ENCODE measurements around the gene NPAS3.

Gene NPAS3

DNA sequence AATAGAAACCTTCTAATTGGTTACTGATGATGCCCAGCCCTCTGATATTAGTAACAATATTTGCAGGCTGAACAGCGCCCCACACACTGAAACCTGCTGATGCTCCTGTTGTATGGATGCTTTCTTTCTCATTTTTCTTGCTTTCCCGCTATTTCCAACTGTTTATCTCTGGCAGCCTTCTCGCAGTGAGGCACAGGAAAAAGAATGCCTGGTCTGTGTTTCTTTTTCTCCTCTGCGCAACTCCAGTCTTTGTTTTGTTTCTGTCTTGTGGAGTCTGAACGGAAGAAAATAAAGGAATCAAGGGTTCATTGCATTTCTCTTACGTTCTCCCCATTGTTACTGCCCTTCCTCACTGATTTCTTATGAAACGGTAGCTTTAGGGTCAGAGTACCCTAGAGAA lies 561.0 kb downstream of the NPAS3 start:
- Histone ChIP-seq H3K9me3 (ENCODE audit: control insufficient read depth, low read depth, low read length) (no peaks in the 10 kb centered on the region), H3K9ac (ENCODE audit: low read length) (no peak overlapping the region), H3K36me3 (ENCODE audit: control insufficient read depth, low read depth, low read length) (no peaks in the 10 kb centered on the region), H3K4me3 (ENCODE audit: low read length) (no peak overlapping the region), H3K27ac (ENCODE audit: low read length) (no peak overlapping the region), H3K27me3 (ENCODE audit: control insufficient read depth, insufficient read depth, low read length) (no peaks in the 10 kb centered on the region), H3K4me1 (ENCODE audit: control insufficient read depth, low read depth, low read length) (no peaks in the 10 kb centered on the region)

DNA sequence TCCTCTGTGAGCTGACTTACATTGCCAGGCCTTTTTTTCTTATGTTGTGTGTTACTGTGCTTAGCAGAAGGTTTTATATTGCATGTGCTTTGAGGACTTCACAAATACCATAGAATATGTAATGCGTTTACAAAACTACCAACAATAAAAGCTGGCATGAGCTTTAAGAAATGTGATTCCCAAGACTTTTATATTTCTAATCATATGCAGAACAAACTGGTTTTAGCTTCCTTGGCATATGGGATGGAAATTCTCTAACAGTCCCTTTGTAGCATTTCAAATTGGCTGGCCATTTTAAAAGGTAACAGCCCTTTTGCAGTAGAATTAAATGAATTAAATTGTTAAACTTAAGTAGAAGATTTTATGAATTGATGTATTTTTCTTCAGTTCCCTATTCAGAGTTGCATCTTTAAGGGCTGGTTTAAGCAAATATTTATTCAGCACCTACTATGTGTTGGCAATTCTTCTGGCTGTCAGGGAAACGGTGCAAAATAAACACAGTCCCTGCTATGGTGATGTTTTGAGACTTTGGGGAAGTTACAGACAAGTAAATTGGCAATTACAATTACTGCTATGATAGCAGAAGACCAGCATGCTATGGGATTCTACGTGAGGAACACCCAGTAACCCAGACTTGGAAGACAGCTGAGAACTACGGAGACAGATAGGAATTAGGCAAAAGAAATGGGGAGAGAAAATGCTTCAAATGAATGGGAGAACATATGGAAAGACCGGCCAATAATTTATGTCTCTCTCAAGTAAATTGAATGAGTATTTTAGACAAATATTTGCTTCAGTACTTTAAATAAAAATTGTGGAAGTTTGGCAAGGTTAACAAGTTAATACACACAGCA lies 565.8 kb downstream of the NPAS3 start:
- H3K4me3 ChIP-seq (ENCODE audit: low read length), result no peak overlapping the region
- no peaks in the 10 kb centered on the region for H3K36me3 ChIP-seq (ENCODE audit: control insufficient read depth, low read depth, low read length)
- H3K27me3 ChIP-seq (ENCODE audit: control insufficient read depth, insufficient read depth, low read length), result no peaks in the 10 kb centered on the region
- H3K27ac ChIP-seq (ENCODE audit: low read length), result no peak overlapping the region
- H3K4me1 ChIP-seq (ENCODE audit: control insufficient read depth, low read depth, low read length), result no peaks in the 10 kb centered on the region
- no peaks in the 10 kb centered on the region for H3K9me3 ChIP-seq (ENCODE audit: control insufficient read depth, low read depth, low read length)
- H3K9ac ChIP-seq (ENCODE audit: low read length), result no peak overlapping the region

DNA sequence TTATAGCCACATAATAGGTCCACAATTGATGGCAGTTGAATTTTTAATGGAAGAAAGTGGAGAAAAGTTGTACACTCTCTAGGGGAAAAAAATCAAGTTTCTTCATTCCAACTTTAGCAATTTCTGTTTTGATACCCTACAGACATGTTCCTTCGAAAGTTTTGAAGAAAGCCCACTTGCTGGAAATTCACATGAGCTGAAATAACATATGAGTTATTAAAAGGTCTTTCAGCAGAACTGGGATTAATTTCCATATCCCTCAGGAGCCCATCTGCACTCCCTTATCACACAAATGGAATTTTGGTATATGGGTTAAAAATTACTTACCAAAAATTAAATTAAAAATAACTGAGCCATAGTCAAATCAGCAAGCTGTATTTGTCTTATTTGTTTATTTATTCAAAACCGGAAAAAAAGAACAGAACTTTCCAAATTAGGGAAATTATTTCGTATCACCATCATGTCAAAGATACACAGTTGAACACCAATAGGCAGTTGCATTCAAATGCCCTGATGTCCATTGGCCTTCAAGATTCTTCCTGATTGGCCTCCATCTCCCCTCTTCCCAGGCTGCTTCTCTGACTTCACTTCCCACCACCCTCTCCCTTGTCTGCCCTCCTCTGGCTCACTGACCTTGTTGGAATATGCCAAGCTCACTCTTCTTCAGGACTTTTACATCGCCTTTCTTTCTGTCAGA lies 566.7 kb downstream of the NPAS3 start:
- no peak overlapping the region for H3K27ac ChIP-seq (ENCODE audit: low read length)
- H3K9ac ChIP-seq (ENCODE audit: low read length), result no peak overlapping the region
- no peaks in the 10 kb centered on the region for H3K9me3 ChIP-seq (ENCODE audit: control insufficient read depth, low read depth, low read length)
- H3K36me3 ChIP-seq (ENCODE audit: control insufficient read depth, low read depth, low read length), result no peaks in the 10 kb centered on the region
- no peaks in the 10 kb centered on the region for H3K4me1 ChIP-seq (ENCODE audit: control insufficient read depth, low read depth, low read length)
- no peak overlapping the region for H3K4me3 ChIP-seq (ENCODE audit: low read length)
- no peaks in the 10 kb centered on the region for H3K27me3 ChIP-seq (ENCODE audit: control insufficient read depth, insufficient read depth, low read length)

DNA sequence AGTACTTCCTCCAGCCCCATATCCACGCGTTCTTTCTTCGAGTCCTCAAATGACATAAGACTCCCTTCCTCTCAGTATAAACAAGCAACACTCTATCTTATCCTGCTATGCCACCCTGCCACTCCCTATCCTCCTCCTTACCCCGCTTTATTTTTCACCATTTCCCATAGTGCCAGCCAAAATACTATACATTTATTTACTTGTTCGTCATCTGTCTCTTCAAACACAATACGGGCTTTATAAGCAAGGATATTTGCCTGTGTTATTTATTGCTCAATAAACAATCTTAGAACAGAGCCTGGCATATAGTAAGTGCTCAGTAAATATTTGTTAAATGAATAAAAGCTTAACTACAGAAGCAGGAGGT lies 567.3 kb downstream of the NPAS3 start:
- no peak overlapping the region for H3K9ac ChIP-seq (ENCODE audit: low read length)
- no peak overlapping the region for H3K4me3 ChIP-seq (ENCODE audit: low read length)
- no peaks in the 10 kb centered on the region for H3K27me3 ChIP-seq (ENCODE audit: control insufficient read depth, insufficient read depth, low read length)
- no peak overlapping the region for H3K27ac ChIP-seq (ENCODE audit: low read length)
- no peaks in the 10 kb centered on the region for H3K9me3 ChIP-seq (ENCODE audit: control insufficient read depth, low read depth, low read length)
- H3K4me1 ChIP-seq (ENCODE audit: control insufficient read depth, low read depth, low read length), result no peaks in the 10 kb centered on the region
- no peaks in the 10 kb centered on the region for H3K36me3 ChIP-seq (ENCODE audit: control insufficient read depth, low read depth, low read length)

DNA sequence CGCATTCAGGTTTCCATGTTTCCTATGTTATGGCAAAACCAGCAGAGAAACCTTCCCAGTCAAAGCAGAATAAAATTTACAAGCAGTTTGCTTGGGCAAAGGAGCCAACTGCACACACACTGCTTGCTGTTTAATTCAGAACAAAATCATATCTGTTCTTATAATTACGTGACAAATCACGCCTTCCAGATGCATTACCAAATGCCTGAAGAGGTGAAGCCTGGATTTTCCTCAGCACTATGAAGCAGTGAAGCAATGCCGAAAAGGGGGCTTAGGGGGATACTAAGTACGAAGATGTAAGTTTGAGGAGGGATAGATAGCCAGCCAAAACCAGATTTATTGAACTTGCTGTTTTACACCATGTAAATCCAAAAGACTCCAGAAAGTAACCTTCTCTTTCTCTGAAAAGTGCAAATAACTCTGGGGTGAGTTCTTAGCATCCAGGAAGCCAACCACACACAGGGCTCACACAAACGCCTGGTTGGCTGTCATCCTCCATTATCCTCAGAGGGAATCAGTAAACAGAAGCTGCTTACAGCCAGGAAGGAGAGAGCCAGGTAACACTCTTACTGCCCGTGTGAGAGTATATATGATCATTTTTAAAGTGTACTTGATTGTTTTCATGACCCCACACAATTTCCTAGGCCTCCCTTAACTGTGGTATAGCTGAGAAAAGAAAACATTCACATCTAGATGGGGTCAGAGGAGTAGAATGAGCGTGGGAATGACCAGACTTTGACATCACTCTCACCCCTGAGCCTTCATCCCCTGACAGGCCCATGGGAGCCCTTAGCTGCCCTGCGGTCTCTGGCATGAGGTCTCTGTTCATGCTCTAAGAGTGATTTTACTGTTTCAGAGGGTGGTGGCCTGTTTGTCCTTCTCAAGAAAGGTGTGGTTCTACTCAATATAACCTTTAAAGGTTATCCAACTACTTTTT lies 569.7 kb downstream of the NPAS3 start:
- no peaks in the 10 kb centered on the region for H3K27me3 ChIP-seq (ENCODE audit: control insufficient read depth, insufficient read depth, low read length)
- no peak overlapping the region for H3K4me3 ChIP-seq (ENCODE audit: low read length)
- no peaks in the 10 kb centered on the region for H3K36me3 ChIP-seq (ENCODE audit: control insufficient read depth, low read depth, low read length)
- H3K9me3 ChIP-seq (ENCODE audit: control insufficient read depth, low read depth, low read length), result no peaks in the 10 kb centered on the region
- no peaks in the 10 kb centered on the region for H3K4me1 ChIP-seq (ENCODE audit: control insufficient read depth, low read depth, low read length)
- no peak overlapping the region for H3K27ac ChIP-seq (ENCODE audit: low read length)
- H3K9ac ChIP-seq (ENCODE audit: low read length), result no peak overlapping the region

DNA sequence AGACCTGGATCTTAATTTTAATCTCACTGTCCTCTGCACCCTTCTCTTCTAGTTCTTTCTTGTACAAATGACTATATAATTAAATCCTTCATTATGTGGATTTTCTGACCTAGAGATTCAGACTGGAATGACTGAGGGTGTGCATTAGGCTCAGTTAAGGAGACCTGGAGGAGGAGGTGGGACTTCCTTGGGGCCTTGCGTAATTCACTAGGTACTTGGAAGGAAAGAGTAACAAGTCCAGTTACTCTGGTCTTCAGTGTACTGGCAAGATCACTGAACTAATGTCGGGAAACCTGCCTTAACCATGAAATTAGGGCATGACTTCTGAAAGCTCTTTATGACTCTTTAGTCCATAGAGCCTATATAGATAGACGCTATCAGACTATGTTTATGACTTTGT lies 570.8 kb downstream of the NPAS3 start:
- H3K4me1 ChIP-seq (ENCODE audit: control insufficient read depth, low read depth, low read length), result no peaks in the 10 kb centered on the region
- H3K36me3 ChIP-seq (ENCODE audit: control insufficient read depth, low read depth, low read length), result no peaks in the 10 kb centered on the region
- H3K27me3 ChIP-seq (ENCODE audit: control insufficient read depth, insufficient read depth, low read length), result no peaks in the 10 kb centered on the region
- H3K27ac ChIP-seq (ENCODE audit: low read length), result no peak overlapping the region
- H3K9ac ChIP-seq (ENCODE audit: low read length), result no peak overlapping the region
- no peaks in the 10 kb centered on the region for H3K9me3 ChIP-seq (ENCODE audit: control insufficient read depth, low read depth, low read length)
- no peak overlapping the region for H3K4me3 ChIP-seq (ENCODE audit: low read length)

DNA sequence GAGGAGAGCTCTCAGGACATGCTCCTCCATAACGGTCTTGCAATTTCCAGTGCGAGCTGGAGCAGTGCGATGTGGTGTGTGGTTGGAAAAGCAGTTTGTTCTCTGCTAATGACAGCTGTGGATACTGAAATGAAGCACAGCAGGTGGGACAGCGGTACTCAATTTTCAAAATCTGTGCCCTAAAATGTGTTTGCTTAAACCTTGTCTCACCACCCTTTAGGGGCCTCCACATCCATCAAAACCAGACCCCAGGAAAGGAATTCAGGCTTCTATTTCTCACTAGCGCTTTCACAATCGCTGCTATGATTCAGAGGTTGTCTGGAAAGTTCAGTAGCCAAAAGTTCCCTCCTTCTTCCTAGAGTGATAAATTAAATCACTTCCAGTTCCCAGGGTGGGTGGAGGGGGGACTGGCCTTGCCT lies 571.4 kb downstream of the NPAS3 start:
- H3K9me3 ChIP-seq (ENCODE audit: control insufficient read depth, low read depth, low read length), result no peaks in the 10 kb centered on the region
- no peaks in the 10 kb centered on the region for H3K27me3 ChIP-seq (ENCODE audit: control insufficient read depth, insufficient read depth, low read length)
- no peak overlapping the region for H3K27ac ChIP-seq (ENCODE audit: low read length)
- H3K4me1 ChIP-seq (ENCODE audit: control insufficient read depth, low read depth, low read length), result no peaks in the 10 kb centered on the region
- H3K4me3 ChIP-seq (ENCODE audit: low read length), result no peak overlapping the region
- no peak overlapping the region for H3K9ac ChIP-seq (ENCODE audit: low read length)
- no peaks in the 10 kb centered on the region for H3K36me3 ChIP-seq (ENCODE audit: control insufficient read depth, low read depth, low read length)

DNA sequence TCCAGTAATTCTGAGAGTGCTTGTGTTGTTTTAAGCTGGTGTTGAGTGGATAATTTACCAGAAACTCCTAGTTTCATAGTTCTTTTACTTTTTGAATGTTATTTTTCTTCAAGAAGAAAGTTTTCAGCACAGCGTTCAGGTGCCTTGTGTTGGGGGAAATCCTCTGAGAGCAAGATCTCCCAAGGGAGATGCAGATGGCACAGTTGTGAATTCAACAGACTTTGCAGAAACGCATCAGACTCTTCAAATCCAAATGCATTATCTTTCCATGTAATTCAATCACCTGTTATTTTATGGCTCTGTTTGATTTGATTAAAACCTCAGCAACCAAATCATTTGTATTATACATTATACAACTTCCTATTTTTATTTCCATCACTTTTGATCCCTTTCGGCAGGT lies 572.3 kb downstream of the NPAS3 start:
- H3K27me3 ChIP-seq (ENCODE audit: control insufficient read depth, insufficient read depth, low read length), result no peaks in the 10 kb centered on the region
- H3K36me3 ChIP-seq (ENCODE audit: control insufficient read depth, low read depth, low read length), result no peaks in the 10 kb centered on the region
- no peaks in the 10 kb centered on the region for H3K9me3 ChIP-seq (ENCODE audit: control insufficient read depth, low read depth, low read length)
- H3K4me3 ChIP-seq (ENCODE audit: low read length), result no peak overlapping the region
- H3K27ac ChIP-seq (ENCODE audit: low read length), result no peak overlapping the region
- H3K9ac ChIP-seq (ENCODE audit: low read length), result no peak overlapping the region
- no peaks in the 10 kb centered on the region for H3K4me1 ChIP-seq (ENCODE audit: control insufficient read depth, low read depth, low read length)

DNA sequence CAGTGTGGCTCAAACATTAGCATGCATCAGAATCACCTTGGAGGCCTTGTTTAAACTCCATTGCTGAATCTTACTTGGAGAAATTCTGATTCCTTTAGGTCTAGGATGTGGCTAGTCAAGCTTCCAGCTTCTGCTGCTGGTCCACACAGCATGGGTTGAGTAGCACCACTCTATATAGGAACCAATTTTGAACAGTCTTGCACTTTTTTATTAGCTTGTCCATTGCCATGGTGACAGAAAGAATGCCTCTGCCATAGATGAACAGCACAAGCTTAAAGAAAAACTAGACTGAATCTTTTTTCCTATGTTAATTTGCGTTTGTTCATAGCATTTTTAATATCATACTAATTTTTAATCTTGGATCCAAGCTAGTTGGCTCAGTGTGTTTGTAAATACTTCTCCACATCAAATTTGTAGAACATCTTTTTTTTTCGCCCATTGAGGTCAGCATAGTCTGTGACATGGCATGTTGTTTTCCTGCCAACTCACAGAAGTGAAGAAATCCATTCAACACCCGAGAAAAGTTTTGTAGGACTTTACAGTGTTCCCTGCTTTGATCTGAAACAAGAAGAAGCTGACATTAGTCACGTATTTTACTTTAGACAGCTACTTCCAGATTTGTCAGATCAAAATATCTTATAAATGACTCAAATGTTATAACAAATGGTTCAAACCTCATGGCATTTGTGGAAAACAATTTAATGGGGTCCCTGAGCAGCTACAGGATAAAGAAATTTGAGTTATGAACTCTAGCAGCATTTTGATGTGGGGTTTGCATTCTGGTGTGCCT lies 573.4 kb downstream of the NPAS3 start:
- Histone ChIP-seq H3K4me3 (ENCODE audit: low read length) (no peak overlapping the region), H3K9me3 (ENCODE audit: control insufficient read depth, low read depth, low read length) (no peaks in the 10 kb centered on the region), H3K9ac (ENCODE audit: low read length) (no peak overlapping the region), H3K27ac (ENCODE audit: low read length) (no peak overlapping the region), H3K4me1 (ENCODE audit: control insufficient read depth, low read depth, low read length) (no peaks in the 10 kb centered on the region), H3K36me3 (ENCODE audit: control insufficient read depth, low read depth, low read length) (no peaks in the 10 kb centered on the region), H3K27me3 (ENCODE audit: control insufficient read depth, insufficient read depth, low read length) (no peaks in the 10 kb centered on the region)

DNA sequence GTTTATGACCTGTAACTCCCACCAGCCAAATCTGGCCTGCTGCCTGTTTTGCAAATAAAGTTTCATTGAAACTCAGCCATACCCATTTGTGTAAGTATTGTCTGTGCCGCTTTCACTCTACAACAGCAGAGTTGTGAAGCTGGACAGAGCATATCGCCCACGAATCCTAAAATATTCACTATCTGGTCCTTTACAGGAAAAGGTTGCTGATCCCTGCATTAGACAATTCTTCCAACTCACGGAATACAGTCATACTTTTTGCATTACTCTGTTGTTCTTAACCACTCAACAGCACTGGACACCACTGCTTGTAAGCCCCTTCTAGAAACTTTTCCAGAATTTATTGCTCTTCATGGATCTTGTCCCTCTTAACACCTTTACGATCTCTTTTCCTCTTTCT lies 576.8 kb downstream of the NPAS3 start:
- Histone ChIP-seq H3K9me3 (ENCODE audit: control insufficient read depth, low read depth, low read length) (no peaks in the 10 kb centered on the region), H3K36me3 (ENCODE audit: control insufficient read depth, low read depth, low read length) (no peaks in the 10 kb centered on the region), H3K27me3 (ENCODE audit: control insufficient read depth, insufficient read depth, low read length) (no peaks in the 10 kb centered on the region), H3K4me3 (ENCODE audit: low read length) (no peak overlapping the region), H3K27ac (ENCODE audit: low read length) (no peak overlapping the region), H3K4me1 (ENCODE audit: control insufficient read depth, low read depth, low read length) (no peaks in the 10 kb centered on the region), H3K9ac (ENCODE audit: low read length) (no peak overlapping the region)

DNA sequence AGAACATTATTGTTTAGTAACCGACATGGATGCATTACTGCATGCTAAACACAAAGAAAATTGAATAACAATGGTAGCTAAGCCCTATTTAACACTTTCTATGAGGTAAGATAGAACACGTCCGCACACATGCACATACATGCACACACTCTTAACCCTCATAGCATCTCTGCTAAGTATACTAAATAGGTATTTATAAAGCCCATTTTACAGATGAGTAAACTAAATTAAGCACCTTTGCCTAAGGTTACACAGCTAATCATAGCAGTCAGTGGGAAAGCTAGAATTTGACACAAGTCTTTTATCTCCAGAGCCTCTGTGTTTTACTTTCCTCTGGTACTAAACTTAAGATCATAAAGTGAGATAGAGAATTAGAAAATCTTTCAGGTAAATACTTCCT lies 577.2 kb downstream of the NPAS3 start:
- Histone ChIP-seq H3K4me1 (ENCODE audit: control insufficient read depth, low read depth, low read length) (no peaks in the 10 kb centered on the region), H3K27ac (ENCODE audit: low read length) (no peak overlapping the region), H3K4me3 (ENCODE audit: low read length) (no peak overlapping the region), H3K36me3 (ENCODE audit: control insufficient read depth, low read depth, low read length) (no peaks in the 10 kb centered on the region), H3K9me3 (ENCODE audit: control insufficient read depth, low read depth, low read length) (no peaks in the 10 kb centered on the region), H3K27me3 (ENCODE audit: control insufficient read depth, insufficient read depth, low read length) (no peaks in the 10 kb centered on the region), H3K9ac (ENCODE audit: low read length) (no peak overlapping the region)

Measured in iPS-18a (cell line).